ENCODE results near the gene PRPS1L1.

The PRPS1L1 gene

DNA sequence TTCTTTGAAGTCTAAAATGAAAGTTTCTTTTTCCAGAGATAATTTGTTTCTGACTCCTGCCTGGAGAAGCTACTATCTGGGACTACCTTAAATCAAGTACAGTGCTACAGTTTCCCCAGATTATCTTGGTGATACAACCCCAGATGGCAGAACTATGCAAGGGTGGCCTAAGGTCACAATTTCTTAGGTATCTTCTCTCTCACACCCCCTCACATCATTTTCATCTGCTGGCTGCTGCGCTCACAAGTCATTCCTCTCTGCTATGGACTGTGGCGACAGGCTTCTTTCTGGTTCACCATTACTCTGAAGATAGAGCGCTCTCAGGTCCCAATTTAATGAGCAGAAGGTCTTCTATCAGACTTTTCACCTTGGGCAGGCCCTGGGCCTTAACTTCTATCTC lies 9.1 kb upstream of the PRPS1L1 start:
- no peak overlapping the region for H3K27ac Mint-ChIP-seq
- no peaks in the 10 kb centered on the region for H3K27me3 Mint-ChIP-seq
- no peaks in the 10 kb centered on the region for H3K36me3 Mint-ChIP-seq (ENCODE audit: low read depth)
- no peak overlapping the region for H3K4me3 Mint-ChIP-seq
- ATAC-seq (no peak), DNase-seq (no peak)
- H3K9me3 Mint-ChIP-seq = no peaks in the 10 kb centered on the region
- H3K4me1 Mint-ChIP-seq = no peaks in the 10 kb centered on the region

- H3K9me3 Mint-ChIP-seq = no peaks in the 10 kb centered on the region
- H3K4me1 Mint-ChIP-seq = no peaks in the 10 kb centered on the region
- H3K27me3 Mint-ChIP-seq = no peaks in the 10 kb centered on the region
- no peak overlapping the region for H3K27ac Mint-ChIP-seq
- H3K4me3 Mint-ChIP-seq = no peak overlapping the region
- DNase-seq (no peak), ATAC-seq (no peak)
- H3K36me3 Mint-ChIP-seq (ENCODE audit: low read depth) = no peaks in the 10 kb centered on the region
Observed at GRCh38 chr7:18030758-18031157, 3.1 kb upstream of the PRPS1L1 start.

DNA sequence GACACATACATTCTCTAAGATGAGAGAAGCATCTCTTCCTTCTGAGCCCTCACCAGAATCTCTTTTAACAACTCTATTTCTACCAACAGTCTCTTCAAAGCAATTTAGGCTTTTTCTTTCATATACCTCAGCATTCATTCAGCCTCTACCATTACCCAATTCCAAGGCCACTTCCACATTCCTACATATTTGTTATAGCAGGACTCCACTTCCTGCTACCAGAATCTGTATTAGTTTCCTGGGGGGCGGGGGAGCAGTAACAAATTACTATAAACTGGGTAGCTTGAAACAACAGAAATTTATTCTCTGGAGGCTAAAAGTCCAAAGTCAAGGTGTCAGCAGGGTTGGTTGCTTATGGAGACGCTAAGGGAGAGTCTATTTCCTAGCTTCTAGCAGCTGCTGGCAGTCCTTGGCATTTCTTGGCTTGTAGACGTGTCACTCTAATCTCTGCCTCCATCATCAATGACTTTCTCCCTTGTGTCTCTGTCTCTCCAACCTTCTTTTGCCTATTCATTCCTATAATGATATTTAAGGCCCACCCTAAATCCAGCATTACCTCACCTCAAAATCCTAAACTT lies 7.4 kb downstream of the PRPS1L1 start:
- Mint-ChIP-seq H3K9me3 (no peaks in the 10 kb centered on the region), H3K4me1 (no peaks in the 10 kb centered on the region), H3K27ac (no peak overlapping the region), H3K4me3 (no peak overlapping the region), H3K27me3 (peaks cover 5% of the 10 kb centered on the region), H3K36me3 (ENCODE audit: low read depth) (no peaks in the 10 kb centered on the region)
- DNase-seq = no peak
- no peak for ATAC-seq

DNA sequence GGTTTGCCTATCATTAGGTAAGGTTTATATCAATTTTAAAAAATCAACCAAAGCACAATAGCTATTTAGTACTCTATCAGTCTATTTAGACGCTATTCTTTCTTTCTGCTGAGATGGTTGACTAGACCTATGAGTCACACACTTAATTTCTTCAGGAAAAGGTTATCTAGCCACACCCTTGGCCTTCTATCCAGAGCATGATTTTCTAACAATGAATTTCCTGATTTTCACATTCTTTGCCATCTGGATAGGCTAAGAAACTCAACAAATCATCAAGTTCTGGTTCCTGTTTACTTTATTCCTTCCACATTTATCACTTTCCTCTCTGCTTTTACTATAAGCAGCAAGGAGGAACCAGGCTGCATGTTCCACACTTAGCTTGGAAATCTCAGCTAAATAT lies 8.1 kb downstream of the PRPS1L1 start:
- no peak for ATAC-seq
- no peak overlapping the region for H3K27ac Mint-ChIP-seq
- H3K9me3 Mint-ChIP-seq = no peaks in the 10 kb centered on the region
- no peak for DNase-seq
- H3K36me3 Mint-ChIP-seq (ENCODE audit: low read depth) = no peaks in the 10 kb centered on the region
- H3K27me3 Mint-ChIP-seq = peaks cover 9% of the 10 kb centered on the region
- no peaks in the 10 kb centered on the region for H3K4me1 Mint-ChIP-seq
- H3K4me3 Mint-ChIP-seq = no peak overlapping the region

GRCh38 chr7:18018296-18019215 lies 9.1 kb downstream of the PRPS1L1 start:
- no peaks in the 10 kb centered on the region for H3K4me1 Mint-ChIP-seq
- no peak overlapping the region for H3K27ac Mint-ChIP-seq
- ATAC-seq (no peak), DNase-seq (no peak)
- H3K9me3 Mint-ChIP-seq = no peaks in the 10 kb centered on the region
- H3K36me3 Mint-ChIP-seq (ENCODE audit: low read depth) = no peaks in the 10 kb centered on the region
- H3K4me3 Mint-ChIP-seq = no peak overlapping the region
- H3K27me3 Mint-ChIP-seq = peaks cover 10% of the 10 kb centered on the region

DNA sequence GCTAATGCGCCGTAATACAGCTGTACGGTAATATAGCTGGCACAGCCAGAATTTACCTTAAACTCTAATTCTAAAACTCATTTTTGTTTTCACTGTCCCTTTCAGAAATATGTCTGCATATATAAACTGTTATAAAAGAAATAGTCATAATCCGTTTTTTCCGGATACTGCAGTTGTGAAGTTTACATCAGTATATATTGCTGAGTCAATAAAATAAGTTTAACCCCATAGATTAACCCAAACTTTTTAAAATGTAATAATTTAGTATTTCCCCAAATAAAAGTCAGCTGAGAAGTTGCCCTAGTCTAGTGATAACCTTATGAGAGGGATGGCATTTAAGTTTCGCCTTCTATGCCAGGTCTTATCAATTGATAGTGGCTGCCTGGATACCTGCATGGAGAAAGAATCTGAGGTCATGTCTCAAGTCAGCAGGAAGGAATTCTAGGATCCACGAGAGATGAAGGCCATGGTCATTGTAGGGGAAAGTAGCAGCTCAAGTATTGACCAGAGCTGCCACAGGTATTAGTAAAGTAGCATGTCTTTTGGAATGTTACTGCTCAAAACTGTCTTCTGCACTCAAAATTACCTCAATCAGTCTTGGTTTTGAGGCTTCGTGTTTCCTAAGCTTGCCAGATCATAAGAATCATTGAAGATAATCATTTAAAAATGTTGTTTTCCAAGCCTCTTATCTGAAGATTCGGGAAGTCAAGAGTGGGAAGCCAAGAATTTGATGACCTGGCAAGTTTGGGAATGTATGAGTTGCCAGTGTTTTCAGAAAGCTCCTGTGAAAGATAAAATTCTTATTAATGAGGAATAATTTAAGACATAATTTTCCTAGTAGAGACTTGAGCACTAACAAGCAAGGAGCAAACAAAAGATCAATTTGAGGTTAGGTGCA lies 10.8 kb downstream of the PRPS1L1 start:
- no peak for DNase-seq
- Mint-ChIP-seq H3K4me3 (no peak overlapping the region), H3K27me3 (peaks cover 10% of the 10 kb centered on the region), H3K36me3 (ENCODE audit: low read depth) (no peaks in the 10 kb centered on the region), H3K9me3 (no peaks in the 10 kb centered on the region), H3K4me1 (no peaks in the 10 kb centered on the region), H3K27ac (no peak overlapping the region)
- ATAC-seq = no peak

DNA sequence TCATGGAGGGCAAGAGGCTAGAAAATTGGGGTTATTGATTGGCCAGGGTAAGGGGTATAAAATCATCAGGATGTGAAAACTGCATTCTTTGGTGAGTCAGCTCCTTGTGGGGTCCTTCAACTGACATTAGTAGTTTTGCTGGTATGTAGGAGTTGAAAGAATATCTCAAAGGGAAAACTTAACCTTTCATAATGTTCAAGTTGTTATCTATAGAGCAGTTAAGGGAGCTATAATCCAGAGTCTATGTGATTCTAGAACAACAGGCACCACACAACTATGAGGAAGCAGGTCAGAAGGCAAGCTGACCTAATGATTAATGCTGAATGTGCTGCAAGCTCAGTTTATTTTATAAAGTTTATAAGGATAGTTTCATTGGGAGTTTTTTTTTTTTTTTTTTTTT lies 13.7 kb downstream of the PRPS1L1 start:
- no peaks in the 10 kb centered on the region for H3K36me3 Mint-ChIP-seq (ENCODE audit: low read depth)
- no peak for ATAC-seq
- H3K4me1 Mint-ChIP-seq = no peaks in the 10 kb centered on the region
- no peak for DNase-seq
- no peak overlapping the region for H3K4me3 Mint-ChIP-seq
- no peak overlapping the region for H3K27ac Mint-ChIP-seq
- H3K9me3 Mint-ChIP-seq = no peaks in the 10 kb centered on the region
- H3K27me3 Mint-ChIP-seq = peaks cover 18% of the 10 kb centered on the region

DNA sequence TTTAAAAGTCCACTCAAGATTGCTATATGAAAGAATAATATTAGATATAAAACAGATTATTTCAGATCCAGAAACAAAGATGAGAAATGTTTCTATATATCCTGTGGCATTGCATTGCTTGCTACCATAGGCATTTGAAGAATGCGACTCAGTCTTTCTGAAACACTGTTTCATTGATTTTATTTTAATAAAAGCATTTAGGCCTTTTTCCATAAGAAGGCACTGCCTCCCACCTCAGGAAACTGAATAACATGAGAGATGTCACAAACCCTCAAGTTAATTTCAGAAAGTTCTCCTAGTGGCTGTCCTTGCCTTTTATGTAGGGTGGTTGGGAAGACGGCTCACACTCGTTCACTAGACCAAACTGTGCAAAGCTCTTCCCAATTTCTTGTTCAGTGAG lies 23.3 kb downstream of the PRPS1L1 start:
- H3K27me3 Mint-ChIP-seq = peaks cover under 1% of the 10 kb centered on the region

GRCh38 chr7:18003286-18003994 lies 24.2 kb downstream of the PRPS1L1 start:
- ATAC-seq = no peak
- no peak overlapping the region for H3K4me3 Mint-ChIP-seq

More for the DNA sequence above, 23.3 kb downstream of the PRPS1L1 start:
- H3K9me3 Mint-ChIP-seq = peaks cover 3% of the 10 kb centered on the region
- H3K4me3 Mint-ChIP-seq = no peak overlapping the region
- H3K36me3 Mint-ChIP-seq (ENCODE audit: low read depth) = no peaks in the 10 kb centered on the region
- DNase-seq = no peak
- no peaks in the 10 kb centered on the region for H3K4me1 Mint-ChIP-seq
- no peak for ATAC-seq
- H3K27ac Mint-ChIP-seq = no peak overlapping the region

GRCh38 chr7:17998692-17999091 lies 29.0 kb downstream of the PRPS1L1 start:
- Mint-ChIP-seq H3K27me3 (peaks cover 8% of the 10 kb centered on the region), H3K27ac (no peak overlapping the region), H3K4me1 (peaks cover 2% of the 10 kb centered on the region), H3K36me3 (ENCODE audit: low read depth) (no peaks in the 10 kb centered on the region), H3K4me3 (no peak overlapping the region), H3K9me3 (peaks cover 3% of the 10 kb centered on the region)
- DNase-seq (no peak), ATAC-seq (no peak)

More at GRCh38 chr7:18003286-18003994, 24.2 kb downstream of the PRPS1L1 start:
- Mint-ChIP-seq H3K36me3 (ENCODE audit: low read depth) (no peaks in the 10 kb centered on the region), H3K4me1 (no peaks in the 10 kb centered on the region), H3K27me3 (peaks cover 7% of the 10 kb centered on the region), H3K9me3 (peaks cover 3% of the 10 kb centered on the region), H3K27ac (no peak overlapping the region)
- DNase-seq = no peak

DNA sequence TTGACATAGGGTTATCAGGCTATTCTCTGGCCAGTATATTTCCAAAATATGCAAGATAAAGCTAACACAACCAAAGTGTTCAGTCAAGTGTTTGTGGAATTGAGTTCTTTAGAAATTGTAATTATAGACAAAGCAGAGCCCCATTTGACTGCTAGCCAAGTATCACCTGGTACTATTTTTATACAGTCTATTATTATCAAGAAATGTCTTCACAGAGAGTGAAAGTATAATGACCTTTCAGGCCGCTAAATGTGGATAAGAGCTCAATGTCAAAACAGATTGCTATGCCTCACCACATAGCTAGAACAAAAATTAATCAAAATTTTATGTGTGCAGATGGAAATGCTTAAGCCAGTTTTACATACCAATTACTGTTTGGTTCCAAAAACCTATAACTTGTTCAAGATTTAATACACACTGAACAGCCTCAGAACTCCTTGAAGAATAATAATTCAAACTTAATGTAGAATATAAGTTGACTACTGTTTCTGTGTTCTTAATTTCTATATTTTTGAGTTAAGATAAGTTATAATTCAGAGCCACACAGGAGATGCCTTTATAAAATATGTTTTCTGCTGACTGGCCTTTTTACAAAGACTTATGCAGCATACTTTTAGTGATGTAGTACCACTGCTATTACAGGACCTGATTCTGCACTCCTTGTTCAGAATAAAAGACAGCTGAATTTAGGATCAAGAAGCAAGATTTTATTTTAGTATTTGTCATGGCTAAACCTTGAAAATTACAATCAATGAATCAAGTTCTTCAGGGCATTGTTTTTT lies 31.0 kb downstream of the PRPS1L1 start:
- peaks cover 2% of the 10 kb centered on the region for H3K4me1 Mint-ChIP-seq
- peaks cover 8% of the 10 kb centered on the region for H3K27me3 Mint-ChIP-seq
- H3K4me3 Mint-ChIP-seq = no peak overlapping the region
- no peaks in the 10 kb centered on the region for H3K36me3 Mint-ChIP-seq (ENCODE audit: low read depth)
- no peak for ATAC-seq
- peaks cover 3% of the 10 kb centered on the region for H3K9me3 Mint-ChIP-seq
- DNase-seq = no peak
- H3K27ac Mint-ChIP-seq = no peak overlapping the region

DNA sequence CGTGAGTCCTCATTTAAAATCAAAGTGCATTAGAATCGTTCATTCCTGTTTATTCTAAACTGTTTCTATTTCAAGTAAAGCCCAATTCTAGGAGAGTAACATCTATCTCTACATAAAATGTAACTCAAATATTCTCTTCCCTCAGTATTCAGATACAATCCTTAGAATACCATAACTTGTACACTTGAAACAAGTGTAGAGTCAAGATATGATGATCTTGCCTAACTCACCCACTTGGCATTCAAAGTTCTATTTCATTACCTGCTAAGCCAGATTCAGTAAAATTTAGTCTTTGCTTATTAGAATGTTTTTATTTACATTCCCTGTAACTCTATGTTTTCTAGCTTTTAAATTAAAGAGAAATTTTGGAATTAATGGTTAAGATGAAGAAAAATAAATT lies 31.6 kb downstream of the PRPS1L1 start:
- H3K27ac Mint-ChIP-seq = no peak overlapping the region
- peaks cover 8% of the 10 kb centered on the region for H3K27me3 Mint-ChIP-seq
- ATAC-seq = no peak
- no peaks in the 10 kb centered on the region for H3K36me3 Mint-ChIP-seq (ENCODE audit: low read depth)
- no peak for DNase-seq
- H3K9me3 Mint-ChIP-seq = peaks cover 2% of the 10 kb centered on the region
- no peak overlapping the region for H3K4me3 Mint-ChIP-seq
- H3K4me1 Mint-ChIP-seq = peaks cover 2% of the 10 kb centered on the region

- Mint-ChIP-seq H3K4me1 (peaks cover 2% of the 10 kb centered on the region), H3K9me3 (no peaks in the 10 kb centered on the region), H3K27me3 (peaks cover 6% of the 10 kb centered on the region), H3K4me3 (no peak overlapping the region), H3K36me3 (ENCODE audit: low read depth) (no peaks in the 10 kb centered on the region), H3K27ac (no peak overlapping the region)
- ATAC-seq (peak; percentile 46), DNase-seq (no peak)
Observed at GRCh38 chr7:17994079-17994850, 33.4 kb downstream of the PRPS1L1 start.

Measured in activated naive CD8-positive, alpha-beta T cell treated with anti-CD3 and anti-CD28 coated beads, Interleukin-2, amount 50 U/mL, for 24 hours (primary cell).